ENCODE data around the gene BMPR1A.

DNA sequence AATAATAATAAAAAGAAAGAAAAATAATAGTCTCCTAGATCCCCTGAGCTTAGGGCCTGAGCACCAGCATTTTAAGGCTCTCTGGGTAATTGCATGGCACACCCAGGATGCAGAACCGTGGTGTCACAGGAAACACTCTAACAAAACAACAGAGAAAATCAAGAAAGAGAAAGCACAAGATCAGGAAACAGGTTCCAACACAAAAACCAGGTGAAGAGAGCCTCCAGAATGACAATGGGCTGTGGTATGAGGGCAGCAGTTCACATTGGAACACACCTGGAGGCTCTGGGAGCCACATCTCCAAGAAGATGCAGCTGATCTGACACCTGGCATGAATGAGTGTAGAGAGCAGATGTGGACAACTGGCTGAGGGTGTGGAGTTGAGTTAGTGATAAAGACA lies 193.9 kb downstream of the BMPR1A start:
- TF ChIP-seq, protein P1, sequence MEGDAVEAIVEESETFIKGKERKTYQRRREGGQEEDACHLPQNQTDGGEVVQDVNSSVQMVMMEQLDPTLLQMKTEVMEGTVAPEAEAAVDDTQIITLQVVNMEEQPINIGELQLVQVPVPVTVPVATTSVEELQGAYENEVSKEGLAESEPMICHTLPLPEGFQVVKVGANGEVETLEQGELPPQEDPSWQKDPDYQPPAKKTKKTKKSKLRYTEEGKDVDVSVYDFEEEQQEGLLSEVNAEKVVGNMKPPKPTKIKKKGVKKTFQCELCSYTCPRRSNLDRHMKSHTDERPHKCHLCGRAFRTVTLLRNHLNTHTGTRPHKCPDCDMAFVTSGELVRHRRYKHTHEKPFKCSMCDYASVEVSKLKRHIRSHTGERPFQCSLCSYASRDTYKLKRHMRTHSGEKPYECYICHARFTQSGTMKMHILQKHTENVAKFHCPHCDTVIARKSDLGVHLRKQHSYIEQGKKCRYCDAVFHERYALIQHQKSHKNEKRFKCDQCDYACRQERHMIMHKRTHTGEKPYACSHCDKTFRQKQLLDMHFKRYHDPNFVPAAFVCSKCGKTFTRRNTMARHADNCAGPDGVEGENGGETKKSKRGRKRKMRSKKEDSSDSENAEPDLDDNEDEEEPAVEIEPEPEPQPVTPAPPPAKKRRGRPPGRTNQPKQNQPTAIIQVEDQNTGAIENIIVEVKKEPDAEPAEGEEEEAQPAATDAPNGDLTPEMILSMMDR (IDR thresholded peaks at IDR 0.05) = no peak
- TF ChIP-seq POLR2A (IDR thresholded peaks at IDR 0.05) = no peak
